ENCODE measurements around the gene GTF3C4. TPM values are rescaled to one million over a fixed set of nuclear protein-coding genes. Genes with fewer than 3 reads are reported as not detected.

GTF3C4 gene
- total RNA-seq, 1 donor from 2014 or later = 27.0 TPM

- no peak for DNase-seq (ENCODE audit: low spot score in 2 of 2, unreplicated experiment in 2 of 2)
- no peak for TF ChIP-seq CTCF (IDR thresholded peaks at IDR 0.05; ENCODE audit: unreplicated experiment)
- H3K4me3 Mint-ChIP-seq = no peak overlapping the region
- no peaks in the 10 kb centered on the region for H3K36me3 Mint-ChIP-seq
- H3K27ac Mint-ChIP-seq = no peak overlapping the region
- H3K27me3 Mint-ChIP-seq (ENCODE audit: low read depth) = peaks cover 15% of the 10 kb centered on the region
- H3K4me1 Mint-ChIP-seq = no peaks in the 10 kb centered on the region
- H3K9me3 Mint-ChIP-seq = no peaks in the 10 kb centered on the region
Observed at GRCh38 chr9:132731230-132731629, 61.0 kb downstream of the GTF3C4 start.

GRCh38 chr9:132732326-132733259 lies 62.3 kb downstream of the GTF3C4 start:
- Mint-ChIP-seq H3K9me3 (no peaks in the 10 kb centered on the region), H3K36me3 (no peaks in the 10 kb centered on the region), H3K4me1 (no peaks in the 10 kb centered on the region), H3K27me3 (ENCODE audit: low read depth) (peaks cover 12% of the 10 kb centered on the region), H3K4me3 (no peak overlapping the region), H3K27ac (no peak overlapping the region)
- no peak for DNase-seq (ENCODE audit: low spot score in 2 of 2, unreplicated experiment in 2 of 2)
- no peak for TF ChIP-seq CTCF (IDR thresholded peaks at IDR 0.05; ENCODE audit: unreplicated experiment)

GRCh38 chr9:132733260-132733815 lies 63.1 kb downstream of the GTF3C4 start:
- TF ChIP-seq CTCF (IDR thresholded peaks at IDR 0.05; ENCODE audit: unreplicated experiment) = no peak
- Mint-ChIP-seq H3K27me3 (ENCODE audit: low read depth) (peaks cover 13% of the 10 kb centered on the region), H3K4me1 (no peaks in the 10 kb centered on the region), H3K27ac (no peak overlapping the region), H3K4me3 (no peak overlapping the region), H3K36me3 (no peaks in the 10 kb centered on the region), H3K9me3 (no peaks in the 10 kb centered on the region)
- no peak for DNase-seq (ENCODE audit: low spot score in 2 of 2, unreplicated experiment in 2 of 2)

GRCh38 chr9:132739710-132740310 lies 69.5 kb downstream of the GTF3C4 start:
- Mint-ChIP-seq H3K36me3 (no peaks in the 10 kb centered on the region), H3K27ac (no peak overlapping the region), H3K4me3 (no peak overlapping the region), H3K27me3 (ENCODE audit: low read depth) (peaks cover 54% of the 10 kb centered on the region), H3K4me1 (peaks cover 23% of the 10 kb centered on the region), H3K9me3 (no peaks in the 10 kb centered on the region)
- no peak for TF ChIP-seq CTCF (IDR thresholded peaks at IDR 0.05; ENCODE audit: unreplicated experiment)
- no peak for DNase-seq (ENCODE audit: low spot score in 2 of 2, unreplicated experiment in 2 of 2)

GRCh38 chr9:132740526-132741309 lies 70.5 kb downstream of the GTF3C4 start:
- H3K27ac Mint-ChIP-seq = no peak overlapping the region
- no peak for TF ChIP-seq CTCF (IDR thresholded peaks at IDR 0.05; ENCODE audit: unreplicated experiment)
- H3K9me3 Mint-ChIP-seq = no peaks in the 10 kb centered on the region
- no peaks in the 10 kb centered on the region for H3K36me3 Mint-ChIP-seq
- DNase-seq (ENCODE audit: low spot score in 2 of 2, unreplicated experiment in 2 of 2) = no peak
- peaks cover 63% of the 10 kb centered on the region for H3K27me3 Mint-ChIP-seq (ENCODE audit: low read depth)
- no peak overlapping the region for H3K4me3 Mint-ChIP-seq
- peaks cover 32% of the 10 kb centered on the region for H3K4me1 Mint-ChIP-seq
